Epidermal melanocyte (primary cell): ENCODE data around the gene SECISBP2.

Experiments used
- DNase-seq: peaks from one replicate; pipeline ENCODE4 v3.0.0; 2011; ENCODE audit warnings: low spot score; ENCODE audit not compliant: insufficient read length

SECISBP2 gene

GRCh38 chr9:89404074-89404473 lies 85.8 kb downstream of the SECISBP2 start:
- DNase-seq: no peak

DNA sequence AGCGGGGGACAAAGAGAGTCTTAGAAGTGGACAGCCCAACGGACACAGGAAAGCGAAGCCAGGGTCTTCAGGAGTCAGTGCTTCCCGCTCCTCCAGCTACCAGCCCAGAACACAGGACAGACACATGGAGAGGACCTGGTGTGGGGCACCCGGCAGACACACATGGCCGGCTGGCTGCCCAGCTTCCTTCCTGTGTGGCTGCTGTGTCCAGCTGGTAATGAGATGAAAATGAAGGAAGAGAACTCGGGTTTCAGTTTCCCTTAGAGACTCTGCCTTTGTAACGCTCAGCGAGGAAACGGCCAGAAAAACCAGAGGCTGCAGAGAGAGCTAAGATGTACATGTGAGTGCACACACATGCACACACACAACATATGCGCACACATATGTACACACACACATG lies 87.5 kb downstream of the SECISBP2 start:
- DNase-seq: no peak

DNA sequence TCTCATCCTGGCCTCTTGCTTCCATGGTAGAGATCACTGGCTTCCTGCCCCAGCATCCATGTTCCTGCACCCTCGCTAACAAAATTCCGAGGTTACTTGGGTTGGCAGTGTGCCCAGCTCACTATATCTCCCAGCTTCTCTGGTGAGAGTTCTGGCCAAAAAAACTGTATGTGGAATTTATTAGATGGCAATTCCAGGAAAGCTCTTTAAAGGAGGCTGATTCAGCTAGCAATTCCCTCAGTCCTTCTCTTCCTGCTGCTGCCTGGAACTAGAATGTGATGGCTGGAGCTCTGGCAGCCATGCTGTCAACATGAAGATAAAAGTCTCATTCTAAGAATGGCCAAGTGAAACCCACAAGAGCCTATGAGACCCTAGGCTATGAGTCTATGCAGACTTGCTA lies 88.8 kb downstream of the SECISBP2 start:
- no peak for DNase-seq

GRCh38 chr9:89408628-89409101 lies 90.4 kb downstream of the SECISBP2 start:
- DNase-seq: no peak
